ENCODE results near the gene BUD31. TPM values are rescaled to one million over a fixed set of nuclear protein-coding genes. Genes with fewer than 3 reads are reported as not detected.

The BUD31 gene
- total RNA-seq, 4 donors from 2014 or later = 23.3 to 46.8 (median 28.0) TPM

GRCh38 chr7:99380032-99380822 is 28.5 kb upstream of the BUD31 start:
- no peaks in the 10 kb centered on the region for H3K27me3 ChIP-seq
- TF ChIP-seq, protein P1, sequence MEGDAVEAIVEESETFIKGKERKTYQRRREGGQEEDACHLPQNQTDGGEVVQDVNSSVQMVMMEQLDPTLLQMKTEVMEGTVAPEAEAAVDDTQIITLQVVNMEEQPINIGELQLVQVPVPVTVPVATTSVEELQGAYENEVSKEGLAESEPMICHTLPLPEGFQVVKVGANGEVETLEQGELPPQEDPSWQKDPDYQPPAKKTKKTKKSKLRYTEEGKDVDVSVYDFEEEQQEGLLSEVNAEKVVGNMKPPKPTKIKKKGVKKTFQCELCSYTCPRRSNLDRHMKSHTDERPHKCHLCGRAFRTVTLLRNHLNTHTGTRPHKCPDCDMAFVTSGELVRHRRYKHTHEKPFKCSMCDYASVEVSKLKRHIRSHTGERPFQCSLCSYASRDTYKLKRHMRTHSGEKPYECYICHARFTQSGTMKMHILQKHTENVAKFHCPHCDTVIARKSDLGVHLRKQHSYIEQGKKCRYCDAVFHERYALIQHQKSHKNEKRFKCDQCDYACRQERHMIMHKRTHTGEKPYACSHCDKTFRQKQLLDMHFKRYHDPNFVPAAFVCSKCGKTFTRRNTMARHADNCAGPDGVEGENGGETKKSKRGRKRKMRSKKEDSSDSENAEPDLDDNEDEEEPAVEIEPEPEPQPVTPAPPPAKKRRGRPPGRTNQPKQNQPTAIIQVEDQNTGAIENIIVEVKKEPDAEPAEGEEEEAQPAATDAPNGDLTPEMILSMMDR (IDR thresholded peaks at IDR 0.05 in 4 of 5, conservative IDR thresholded peaks at IDR 0.05 in 1 of 5) = no peak
- H3K36me3 ChIP-seq = no peaks in the 10 kb centered on the region
- H3K27ac ChIP-seq = peak overlapping the region; percentile 74 to 77 (median 75)
- no peaks in the 10 kb centered on the region for H3K9me3 ChIP-seq
- ATAC-seq (peak in 1 of 2 donors; percentile 29), DNase-seq (peak in 1 of 2 donors; percentile 40)
- H3K4me3 ChIP-seq = peak overlapping the region in 3 of 4 donors; percentile 16 to 34 (median 21)
- intact Hi-C loops (cut with DNase I; ENCODE audit: low total_unique reads) = no loop called here
- in situ Hi-C loops (cut with MboI; ENCODE audit: low sequenced_read_pairs in 4 of 4) = no loop called here
- H3K4me1 ChIP-seq = peaks cover 8 to 25% of the 10 kb centered on the region in 2 donors

DNA sequence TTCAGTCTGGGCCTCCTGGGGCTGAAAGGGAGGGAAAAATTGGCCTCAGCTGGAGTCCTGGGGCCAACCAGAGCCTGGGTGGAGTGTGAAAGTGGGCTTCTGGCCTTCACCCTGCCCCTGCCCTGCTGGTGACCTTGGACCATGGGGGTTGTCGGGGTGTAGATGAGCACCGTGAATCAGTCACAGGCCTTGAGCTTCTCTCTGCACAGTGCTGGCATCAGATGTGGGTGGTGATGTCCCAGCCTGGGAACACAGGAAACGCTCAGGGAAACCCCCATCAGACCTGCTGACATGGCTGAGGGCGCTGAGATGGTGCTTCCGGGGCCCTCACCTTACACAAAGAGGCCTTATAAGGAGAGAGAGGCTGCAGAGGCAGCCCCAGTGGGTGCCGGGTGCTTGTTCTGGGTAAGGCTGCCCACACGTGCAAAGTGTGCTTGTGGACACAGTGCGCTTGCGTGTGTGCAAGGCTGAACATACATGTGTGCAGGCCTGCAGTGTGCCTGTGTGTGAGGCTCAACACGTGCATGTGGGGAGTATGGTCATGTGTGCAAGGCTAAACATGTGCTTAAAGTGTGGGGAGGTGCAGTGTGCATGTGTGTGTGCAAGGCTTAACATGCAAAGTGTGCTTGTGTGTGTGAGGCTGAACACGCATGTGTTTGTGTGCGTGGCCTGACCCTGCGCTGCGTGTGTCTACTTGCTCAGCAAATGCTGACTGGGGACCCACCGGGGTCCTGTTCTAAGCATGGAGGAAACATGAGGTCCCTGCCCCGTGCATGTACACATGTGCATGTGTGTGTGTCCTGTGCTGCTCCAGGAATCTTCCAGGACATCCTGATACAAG is 27.7 kb upstream of the BUD31 start:
- Histone ChIP-seq H3K27me3 (no peaks in the 10 kb centered on the region), H3K9me3 (no peaks in the 10 kb centered on the region), H3K27ac (peak overlapping the region in 3 of 4 donors; percentile 74 to 77 (median 76)), H3K36me3 (no peaks in the 10 kb centered on the region), H3K4me3 (no peak overlapping the region), H3K4me1 (peaks cover 8 to 21% of the 10 kb centered on the region in 2 donors)
- no peak for TF ChIP-seq POLR2A (IDR thresholded peaks at IDR 0.05)
- TF ChIP-seq, protein P1 (IDR thresholded peaks at IDR 0.05 in 4 of 5, conservative IDR thresholded peaks at IDR 0.05 in 1 of 5) = no peak
- no peak for DNase-seq
- in situ Hi-C loops (cut with MboI; ENCODE audit: low sequenced_read_pairs in 4 of 4) = no loop called here
- intact Hi-C loops (cut with DNase I; ENCODE audit: low total_unique reads) = no loop called here
- no peak for ATAC-seq

GRCh38 chr7:99381664-99382075 is 27.1 kb upstream of the BUD31 start:
- no peak overlapping the region for H3K27ac ChIP-seq
- TF ChIP-seq POLR2A (IDR thresholded peaks at IDR 0.05) = no peak
- TF ChIP-seq, protein P1 (IDR thresholded peaks at IDR 0.05 in 4 of 5, conservative IDR thresholded peaks at IDR 0.05 in 1 of 5) = no peak
- in situ Hi-C loops (cut with MboI; ENCODE audit: low sequenced_read_pairs in 4 of 4) (no loop called here), intact Hi-C loops (cut with DNase I; ENCODE audit: low total_unique reads) (no loop called here)
- no peaks in the 10 kb centered on the region for H3K9me3 ChIP-seq
- peaks cover 8 to 21% of the 10 kb centered on the region in 2 donors for H3K4me1 ChIP-seq
- H3K4me3 ChIP-seq = no peak overlapping the region
- ATAC-seq (no peak), DNase-seq (no peak)
- H3K27me3 ChIP-seq = no peaks in the 10 kb centered on the region
- H3K36me3 ChIP-seq = no peaks in the 10 kb centered on the region

DNA sequence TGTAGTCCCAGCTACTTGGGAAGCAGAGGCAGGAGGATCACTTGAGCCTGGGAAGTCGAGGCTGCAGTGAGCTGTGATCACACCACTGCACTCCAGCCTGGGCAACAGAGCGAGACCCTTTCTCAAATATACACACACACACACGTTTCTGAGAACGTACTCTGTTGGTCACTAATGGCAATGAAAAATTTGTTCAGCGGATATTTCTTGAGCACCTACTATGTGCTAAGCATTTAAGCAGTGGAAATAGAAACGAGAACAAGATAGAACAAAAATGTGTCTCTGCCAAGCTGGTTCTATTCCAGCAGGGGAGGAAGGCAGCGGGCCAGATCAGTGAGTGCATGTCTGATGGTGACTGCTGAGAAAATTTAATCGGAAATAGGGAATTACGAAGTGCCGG is 25.6 kb upstream of the BUD31 start:
- H3K27me3 ChIP-seq = no peaks in the 10 kb centered on the region
- H3K36me3 ChIP-seq = peaks cover 0 to 2% of the 10 kb centered on the region in 2 donors
- intact Hi-C loops (cut with DNase I; ENCODE audit: low total_unique reads) (no loop called here), in situ Hi-C loops (cut with MboI; ENCODE audit: low sequenced_read_pairs in 4 of 4) (no loop called here)
- no peaks in the 10 kb centered on the region for H3K9me3 ChIP-seq
- ATAC-seq = no peak
- TF ChIP-seq, protein P1 (IDR thresholded peaks at IDR 0.05 in 4 of 5, conservative IDR thresholded peaks at IDR 0.05 in 1 of 5) = no peak
- no peak for TF ChIP-seq POLR2A (IDR thresholded peaks at IDR 0.05)
- no peak overlapping the region for H3K4me3 ChIP-seq
- H3K4me1 ChIP-seq = peaks cover 8 to 21% of the 10 kb centered on the region in 2 donors
- H3K27ac ChIP-seq = no peak overlapping the region
- DNase-seq = no peak
